GM11168 (cell line): Measurements from ENCODE around the gene FUT8.
"Not testable (repeated sequence)": the region's sequence is repeated elsewhere in the genome, so short reads cannot be mapped to it uniquely, and the experiment has no call there.

ENCODE experiments used
- in situ Hi-C: fragments of 300-500 bp; cut with MboI; formaldehyde crosslinking; loops from one replicate; pipeline ENCODE4 v1.12.0; 2022; ENCODE audit warnings: low sequenced_read_pairs; ENCODE audit not compliant: unreplicated experiment

The FUT8 gene

GRCh38 chr14:65599375-65599774, 186.8 kb downstream of the FUT8 start:
- in situ Hi-C loops: no loop called here

- in situ Hi-C loops: loop anchor here (25.0 kb wide), 1 partner anchor 338 kb away; no protein-coding TSS in a partner anchor
Measured at GRCh38 chr14:65600742-65601141, 188.2 kb downstream of the FUT8 start.

- in situ Hi-C loops: loop anchor here (25.0 kb wide), 1 partner anchor 342 kb away; no protein-coding TSS in a partner anchor
Measured at GRCh38 chr14:65604535-65604934, 192.0 kb downstream of the FUT8 start.

GRCh38 chr14:65604936-65605335, 192.4 kb downstream of the FUT8 start:
- in situ Hi-C loops: loop anchor here (25.0 kb wide), 1 partner anchor 343 kb away; no protein-coding TSS in a partner anchor

- in situ Hi-C loops: loop anchor here (25.0 kb wide), 1 partner anchor 344 kb away; no protein-coding TSS in a partner anchor
Measured at GRCh38 chr14:65606460-65606859, 193.9 kb downstream of the FUT8 start.

- in situ Hi-C loops: loop anchor here (25.0 kb wide), 1 partner anchor 351 kb away; no protein-coding TSS in a partner anchor
Measured at GRCh38 chr14:65613131-65613650, 200.7 kb downstream of the FUT8 start.

GRCh38 chr14:65618996-65619395, 206.5 kb downstream of the FUT8 start:
- in situ Hi-C loops: loop anchor here (25.0 kb wide), 1 partner anchor 357 kb away; no protein-coding TSS in a partner anchor

- in situ Hi-C loops: loop anchor here (25.0 kb wide), 1 partner anchor 358 kb away; no protein-coding TSS in a partner anchor
Measured at GRCh38 chr14:65620195-65620594, 207.7 kb downstream of the FUT8 start.

- in situ Hi-C loops: loop anchor here (25.0 kb wide), 1 partner anchor 360 kb away; no protein-coding TSS in a partner anchor
Measured at GRCh38 chr14:65622703-65623102, 210.2 kb downstream of the FUT8 start.

GRCh38 chr14:65623759-65624158, 211.2 kb downstream of the FUT8 start:
- in situ Hi-C loops: loop anchor here (25.0 kb wide), 1 partner anchor 361 kb away; no protein-coding TSS in a partner anchor

GRCh38 chr14:65627315-65627714, 214.8 kb downstream of the FUT8 start:
- in situ Hi-C loops: no loop called here

- in situ Hi-C loops: no loop called here
Measured at GRCh38 chr14:65628664-65629063, 216.1 kb downstream of the FUT8 start.

- in situ Hi-C loops: no loop called here
Measured at GRCh38 chr14:65631040-65631439, 218.5 kb downstream of the FUT8 start.

- in situ Hi-C loops: no loop called here
Measured at GRCh38 chr14:65632487-65632886, 220.0 kb downstream of the FUT8 start.

- in situ Hi-C loops: not testable (repeated sequence)
Measured at GRCh38 chr14:65633666-65634065, 221.1 kb downstream of the FUT8 start.

GRCh38 chr14:65637780-65638179, 225.2 kb downstream of the FUT8 start:
- in situ Hi-C loops: no loop called here

GRCh38 chr14:65639216-65639615, 226.7 kb downstream of the FUT8 start:
- in situ Hi-C loops: no loop called here

- in situ Hi-C loops: no loop called here
Measured at GRCh38 chr14:65650826-65651225, 238.3 kb downstream of the FUT8 start.

GRCh38 chr14:65656554-65656953, 244.0 kb downstream of the FUT8 start:
- in situ Hi-C loops: no loop called here

- in situ Hi-C loops: no loop called here
Measured at GRCh38 chr14:65658202-65658601, 245.7 kb downstream of the FUT8 start.

- in situ Hi-C loops: no loop called here
Measured at GRCh38 chr14:65661865-65662264, 249.3 kb downstream of the FUT8 start.

- in situ Hi-C loops: no loop called here
Measured at GRCh38 chr14:65664436-65664835, 251.9 kb downstream of the FUT8 start.
